NCI-H2171 treated with DMSO at 0.1 percent for 48 hours (cell line): ENCODE data around the gene METRNL.

Experiments
- DNase-seq: peaks from one replicate; lab custom pipeline; 2025; lab: John Stamatoyannopoulos, UW

The METRNL gene

GRCh38 chr17:83067718-83068261 is 11.6 kb upstream of the METRNL start:
- no peak for DNase-seq

- no peak for DNase-seq
Observed at GRCh38 chr17:83068641-83069570, 10.5 kb upstream of the METRNL start.

- DNase-seq, result no peak
Observed at GRCh38 chr17:83069571-83069906, 9.9 kb upstream of the METRNL start.

GRCh38 chr17:83069931-83070742 is 9.3 kb upstream of the METRNL start:
- DNase-seq, result no peak

GRCh38 chr17:83070800-83071341 is 8.5 kb upstream of the METRNL start:
- no peak for DNase-seq

GRCh38 chr17:83071365-83071764 is 8.0 kb upstream of the METRNL start:
- no peak for DNase-seq

- DNase-seq, result no peak
Observed at GRCh38 chr17:83071966-83072562, 7.3 kb upstream of the METRNL start.

- DNase-seq, result no peak
Observed at GRCh38 chr17:83072600-83073358, 6.6 kb upstream of the METRNL start.

- DNase-seq, result no peak
Observed at GRCh38 chr17:83073389-83074063, 5.9 kb upstream of the METRNL start.

- DNase-seq, result no peak
Observed at GRCh38 chr17:83074486-83075223, 4.8 kb upstream of the METRNL start.

GRCh38 chr17:83075270-83075880 is 4.0 kb upstream of the METRNL start:
- no peak for DNase-seq

- no peak for DNase-seq
Observed at GRCh38 chr17:83076938-83077337, 2.5 kb upstream of the METRNL start.

- DNase-seq, result no peak
Observed at GRCh38 chr17:83077411-83077810, 2.0 kb upstream of the METRNL start.

- no peak for DNase-seq
Observed at GRCh38 chr17:83077939-83078338, 1.5 kb upstream of the METRNL start.

GRCh38 chr17:83078378-83079351 is 744 bp upstream of the METRNL start:
- no peak for DNase-seq

GRCh38 chr17:83079766-83080578 is 563 bp downstream of the METRNL start:
- no peak for DNase-seq

- DNase-seq, result no peak
Observed at GRCh38 chr17:83080579-83080857, 1.1 kb downstream of the METRNL start.
